ENCODE data around the gene ZNF611. TPM values are rescaled to one million over a fixed set of nuclear protein-coding genes. Genes with fewer than 3 reads are reported as not detected.

ZNF611 gene
- total and polyA plus RNA-seq, 9 of the 15 experiments (the other 6 are each of a cell fraction or from before 2014, with no cell fraction given): 3.7 to 29.6 (median 12.8) TPM

- 0 out of 4 replicates have a peak, but pooled peaks of 1 of the 2 experiments have one; percentile 8 for TF ChIP-seq RCOR1 (IDR thresholded peaks at IDR 0.05; ENCODE audit: borderline replicate concordance in 1 of 2, low read depth in 2 of 2, low read length in 2 of 2)
- TF ChIP-seq ZNF609 (CRISPR knock-in tag; IDR thresholded peaks at IDR 0.05; ENCODE audit: borderline replicate concordance): no peak
- TF ChIP-seq, protein P1, sequence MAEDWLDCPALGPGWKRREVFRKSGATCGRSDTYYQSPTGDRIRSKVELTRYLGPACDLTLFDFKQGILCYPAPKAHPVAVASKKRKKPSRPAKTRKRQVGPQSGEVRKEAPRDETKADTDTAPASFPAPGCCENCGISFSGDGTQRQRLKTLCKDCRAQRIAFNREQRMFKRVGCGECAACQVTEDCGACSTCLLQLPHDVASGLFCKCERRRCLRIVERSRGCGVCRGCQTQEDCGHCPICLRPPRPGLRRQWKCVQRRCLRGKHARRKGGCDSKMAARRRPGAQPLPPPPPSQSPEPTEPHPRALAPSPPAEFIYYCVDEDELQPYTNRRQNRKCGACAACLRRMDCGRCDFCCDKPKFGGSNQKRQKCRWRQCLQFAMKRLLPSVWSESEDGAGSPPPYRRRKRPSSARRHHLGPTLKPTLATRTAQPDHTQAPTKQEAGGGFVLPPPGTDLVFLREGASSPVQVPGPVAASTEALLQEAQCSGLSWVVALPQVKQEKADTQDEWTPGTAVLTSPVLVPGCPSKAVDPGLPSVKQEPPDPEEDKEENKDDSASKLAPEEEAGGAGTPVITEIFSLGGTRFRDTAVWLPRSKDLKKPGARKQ (CRISPR knock-in tag; IDR thresholded peaks at IDR 0.05): no peak
- TF ChIP-seq RBBP5 (IDR thresholded peaks at IDR 0.05; ENCODE audit: borderline replicate concordance, insufficient read depth, low read length, poor library complexity, severe bottlenecking): peak; percentile 56
- TF ChIP-seq ZNF77 (CRISPR knock-in tag; IDR thresholded peaks at IDR 0.05): no peak
- TF ChIP-seq PHB2 (IDR thresholded peaks at IDR 0.05; ENCODE audit: low read depth): no peak
- TF ChIP-seq ZEB2 (IDR thresholded peaks at IDR 0.05): no peak
- TF ChIP-seq ZNF766 (CRISPR knock-in tag; conservative IDR thresholded peaks at IDR 0.05): no peak
- TF ChIP-seq NR3C1 (CRISPR knock-in tag; IDR thresholded peaks at IDR 0.05): no peak
- no peak for TF ChIP-seq ZNF263 (CRISPR knock-in tag; IDR thresholded peaks at IDR 0.05; ENCODE audit: borderline replicate concordance)
- no peak for TF ChIP-seq ZNF436 (CRISPR knock-in tag; IDR thresholded peaks at IDR 0.05)
- no peak for TF ChIP-seq MXD1 (CRISPR knock-in tag; IDR thresholded peaks at IDR 0.05; ENCODE audit: borderline replicate concordance, poor library complexity, severe bottlenecking)
- peak in 1 of 3 experiments; percentile 68; a peak in 2 of 6 replicates for TF ChIP-seq ZBTB11 (CRISPR knock-in tag; IDR thresholded peaks at IDR 0.05)
- TF ChIP-seq SMAD3 (CRISPR knock-in tag; conservative IDR thresholded peaks at IDR 0.05): no peak
Observed at GRCh38 chr19:52734893-52735661, at the start of gene ZNF611 (continued).

All from K562 (cell line).